Measurements from ENCODE around the gene GEN1. TPM values are rescaled to one million over a fixed set of nuclear protein-coding genes. Genes with fewer than 3 reads are reported as not detected.

GEN1 gene, protein sequence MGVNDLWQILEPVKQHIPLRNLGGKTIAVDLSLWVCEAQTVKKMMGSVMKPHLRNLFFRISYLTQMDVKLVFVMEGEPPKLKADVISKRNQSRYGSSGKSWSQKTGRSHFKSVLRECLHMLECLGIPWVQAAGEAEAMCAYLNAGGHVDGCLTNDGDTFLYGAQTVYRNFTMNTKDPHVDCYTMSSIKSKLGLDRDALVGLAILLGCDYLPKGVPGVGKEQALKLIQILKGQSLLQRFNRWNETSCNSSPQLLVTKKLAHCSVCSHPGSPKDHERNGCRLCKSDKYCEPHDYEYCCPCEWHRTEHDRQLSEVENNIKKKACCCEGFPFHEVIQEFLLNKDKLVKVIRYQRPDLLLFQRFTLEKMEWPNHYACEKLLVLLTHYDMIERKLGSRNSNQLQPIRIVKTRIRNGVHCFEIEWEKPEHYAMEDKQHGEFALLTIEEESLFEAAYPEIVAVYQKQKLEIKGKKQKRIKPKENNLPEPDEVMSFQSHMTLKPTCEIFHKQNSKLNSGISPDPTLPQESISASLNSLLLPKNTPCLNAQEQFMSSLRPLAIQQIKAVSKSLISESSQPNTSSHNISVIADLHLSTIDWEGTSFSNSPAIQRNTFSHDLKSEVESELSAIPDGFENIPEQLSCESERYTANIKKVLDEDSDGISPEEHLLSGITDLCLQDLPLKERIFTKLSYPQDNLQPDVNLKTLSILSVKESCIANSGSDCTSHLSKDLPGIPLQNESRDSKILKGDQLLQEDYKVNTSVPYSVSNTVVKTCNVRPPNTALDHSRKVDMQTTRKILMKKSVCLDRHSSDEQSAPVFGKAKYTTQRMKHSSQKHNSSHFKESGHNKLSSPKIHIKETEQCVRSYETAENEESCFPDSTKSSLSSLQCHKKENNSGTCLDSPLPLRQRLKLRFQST
- 9.9 to 13.6 TPM (median 11.6 TPM) in 5 replicates for total RNA-seq (2022; extraction: Qiagen RNA extraction)

DNA sequence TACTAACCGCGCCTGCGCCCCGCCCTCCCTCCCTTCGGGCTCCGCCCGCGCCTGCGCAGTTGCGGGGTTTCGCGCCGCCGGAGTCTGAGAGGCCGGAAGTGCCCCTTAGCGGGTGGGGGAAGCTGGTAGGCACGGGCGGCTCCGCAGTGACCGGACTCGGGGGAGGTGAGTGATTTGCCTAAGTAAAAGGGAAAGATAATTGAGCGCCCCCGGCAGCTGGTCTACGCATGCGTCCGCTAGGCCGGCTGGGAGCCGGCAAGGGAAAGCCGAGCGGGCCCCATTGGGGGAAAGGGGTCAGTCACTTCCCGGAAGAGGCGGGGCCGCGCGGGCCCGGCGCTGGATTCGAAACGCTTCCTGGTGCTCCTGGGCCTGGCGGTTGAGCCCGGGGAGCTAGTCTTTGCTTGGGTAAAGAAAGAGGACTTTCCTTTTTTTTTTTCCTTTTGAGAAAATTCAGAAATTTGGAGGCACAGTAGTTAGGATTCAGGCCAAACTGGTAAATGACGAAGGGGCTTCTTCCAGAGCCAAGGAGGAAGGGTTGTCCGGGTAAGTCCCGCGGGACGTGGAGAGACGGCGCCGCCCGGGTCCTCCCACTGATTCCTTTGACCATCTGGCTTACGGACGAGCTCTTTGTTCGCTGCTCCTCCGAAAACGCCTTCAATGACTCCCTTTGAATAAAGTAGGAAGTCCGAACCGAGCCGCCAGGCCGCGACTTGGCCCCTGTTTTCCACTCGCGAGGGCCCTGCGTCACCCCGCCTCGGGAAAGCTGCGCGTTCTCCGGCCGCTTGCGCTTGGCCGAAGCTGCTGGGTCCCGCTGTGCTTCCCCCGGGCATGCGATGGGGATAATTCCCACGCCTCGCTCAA lies at the start of gene GEN1, which contains the start of gene SMC6:
GEN1 (plus strand) TSS at position 336 of the 861 bp plus-strand sequence. CDS start 5,806 bp downstream, outside the sequence.
SMC6 (minus strand) TSS at position 8 of the 861 bp plus-strand sequence. CDS start 7,864 bp downstream, outside the sequence.

DNA sequence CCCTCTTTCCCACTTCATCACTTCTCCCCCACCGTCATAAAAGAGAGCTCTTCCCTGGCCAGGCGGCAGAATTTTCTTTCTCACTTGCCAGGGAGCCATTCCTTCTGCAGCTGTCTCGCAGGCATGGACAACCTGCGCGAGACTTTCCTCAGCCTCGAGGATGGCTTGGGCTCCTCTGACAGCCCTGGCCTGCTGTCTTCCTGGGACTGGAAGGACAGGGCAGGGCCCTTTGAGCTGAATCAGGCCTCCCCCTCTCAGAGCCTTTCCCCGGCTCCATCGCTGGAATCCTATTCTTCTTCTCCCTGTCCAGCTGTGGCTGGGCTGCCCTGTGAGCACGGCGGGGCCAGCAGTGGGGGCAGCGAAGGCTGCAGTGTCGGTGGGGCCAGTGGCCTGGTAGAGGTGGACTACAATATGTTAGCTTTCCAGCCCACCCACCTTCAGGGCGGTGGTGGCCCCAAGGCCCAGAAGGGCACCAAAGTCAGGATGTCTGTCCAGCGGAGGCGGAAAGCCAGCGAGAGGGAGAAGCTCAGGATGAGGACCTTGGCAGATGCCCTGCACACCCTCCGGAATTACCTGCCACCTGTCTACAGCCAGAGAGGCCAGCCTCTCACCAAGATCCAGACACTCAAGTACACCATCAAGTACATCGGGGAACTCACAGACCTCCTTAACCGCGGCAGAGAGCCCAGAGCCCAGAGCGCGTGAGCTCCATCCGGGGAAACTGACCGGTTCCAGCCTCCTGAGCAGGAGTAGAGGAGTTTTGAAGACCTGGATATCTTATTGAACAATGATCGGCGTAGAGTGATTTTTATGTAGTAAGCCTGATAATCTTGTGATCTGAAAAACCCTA lies 62.7 kb downstream of the GEN1 start, which contains the start of gene MSGN1:
MSGN1 (plus strand) TSS at position 65 of the 850 bp plus-strand sequence; CDS start at position 124, 59 bp downstream.

Other genes starting within 250 kb of the GEN1 start
- gene RAD51AP2, start 235.7 kb upstream of the GEN1 start, total RNA-seq (2022; extraction: Qiagen RNA extraction): not detected in 5 replicates
- not detected in 5 replicates for gene VSNL1, start 213.4 kb upstream of the GEN1 start, total RNA-seq (2022; extraction: Qiagen RNA extraction)
- gene SMC6, start 328 bp upstream of the GEN1 start, total RNA-seq (2022; extraction: Qiagen RNA extraction): 21.8 to 39.6 TPM (median 30.2 TPM) in 5 replicates
- not detected in 5 replicates for gene MSGN1, start 62.3 kb downstream of the GEN1 start, total RNA-seq (2022; extraction: Qiagen RNA extraction)
- gene KCNS3, start 124.5 kb downstream of the GEN1 start, total RNA-seq (2022; extraction: Qiagen RNA extraction): 1.0 to 1.7 TPM (median 1.2 TPM) in 5 replicates

All from A549 treated with Hydrocortisone at 1 μM for 4 hours (cell line).